GM19438 (cell line): ENCODE measurements around the gene KLHL13.
"Not testable (repeated sequence)": the region's sequence is repeated elsewhere in the genome, so short reads cannot be mapped to it uniquely, and the experiment has no call there.

Experiments used
- ATAC-seq: cut with Tn5 transposase; IDR thresholded peaks from one replicate; pipeline ENCODE4 v1.9.1; 2021; ENCODE audit warnings: low read depth; ENCODE audit not compliant: unreplicated experiment

KLHL13 gene, protein sequence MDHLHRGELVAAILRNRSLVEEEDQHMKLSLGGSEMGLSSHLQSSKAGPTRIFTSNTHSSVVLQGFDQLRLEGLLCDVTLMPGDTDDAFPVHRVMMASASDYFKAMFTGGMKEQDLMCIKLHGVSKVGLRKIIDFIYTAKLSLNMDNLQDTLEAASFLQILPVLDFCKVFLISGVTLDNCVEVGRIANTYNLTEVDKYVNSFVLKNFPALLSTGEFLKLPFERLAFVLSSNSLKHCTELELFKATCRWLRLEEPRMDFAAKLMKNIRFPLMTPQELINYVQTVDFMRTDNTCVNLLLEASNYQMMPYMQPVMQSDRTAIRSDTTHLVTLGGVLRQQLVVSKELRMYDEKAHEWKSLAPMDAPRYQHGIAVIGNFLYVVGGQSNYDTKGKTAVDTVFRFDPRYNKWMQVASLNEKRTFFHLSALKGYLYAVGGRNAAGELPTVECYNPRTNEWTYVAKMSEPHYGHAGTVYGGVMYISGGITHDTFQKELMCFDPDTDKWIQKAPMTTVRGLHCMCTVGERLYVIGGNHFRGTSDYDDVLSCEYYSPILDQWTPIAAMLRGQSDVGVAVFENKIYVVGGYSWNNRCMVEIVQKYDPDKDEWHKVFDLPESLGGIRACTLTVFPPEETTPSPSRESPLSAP

DNA sequence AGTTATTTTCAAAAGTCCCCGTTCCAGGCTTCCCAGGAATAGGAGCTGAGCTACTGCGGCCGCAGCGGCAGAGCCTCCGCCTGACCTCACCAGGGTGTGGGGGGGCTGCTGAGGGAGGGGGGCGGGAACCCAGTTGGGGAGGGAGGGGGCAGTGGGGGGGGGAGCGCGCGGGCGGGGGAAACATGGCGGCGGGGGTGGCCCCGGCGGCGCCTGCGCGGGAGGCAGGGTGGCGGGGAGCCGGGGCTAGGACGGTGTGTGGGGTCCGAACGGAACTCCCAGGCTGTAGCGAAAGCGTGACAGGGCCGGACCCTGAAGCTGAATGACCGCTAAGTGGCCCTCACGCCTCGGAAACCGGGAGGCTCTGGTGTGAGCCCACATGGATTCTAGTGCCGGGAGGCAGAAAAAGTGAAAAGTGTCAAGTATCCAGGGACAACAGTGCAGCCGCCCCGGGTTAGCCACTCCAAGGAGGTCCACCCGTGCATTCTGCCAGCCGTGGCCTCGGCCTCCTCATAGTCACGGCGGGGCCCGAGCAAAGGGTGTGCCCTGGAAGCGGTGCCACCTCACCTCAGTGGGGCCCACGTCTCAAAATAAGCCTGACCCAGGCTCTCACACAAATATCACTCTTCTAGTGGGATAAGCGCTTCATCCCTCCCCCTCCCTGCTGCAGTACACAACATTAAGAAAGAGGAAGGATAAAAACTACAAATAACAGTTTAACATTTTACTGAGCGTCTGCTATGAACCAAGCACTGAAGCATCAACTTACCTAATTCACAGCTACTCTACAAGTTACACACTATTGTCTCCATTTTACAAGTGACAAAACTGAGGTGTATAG is at the start of gene KLHL13:
Gene KLHL13, minus strand, starts transcription at position 98 of the 838 bp plus-strand sequence. CDS start 88,337 bp downstream, outside the sequence.
- ATAC-seq: peak; percentile 57

DNA sequence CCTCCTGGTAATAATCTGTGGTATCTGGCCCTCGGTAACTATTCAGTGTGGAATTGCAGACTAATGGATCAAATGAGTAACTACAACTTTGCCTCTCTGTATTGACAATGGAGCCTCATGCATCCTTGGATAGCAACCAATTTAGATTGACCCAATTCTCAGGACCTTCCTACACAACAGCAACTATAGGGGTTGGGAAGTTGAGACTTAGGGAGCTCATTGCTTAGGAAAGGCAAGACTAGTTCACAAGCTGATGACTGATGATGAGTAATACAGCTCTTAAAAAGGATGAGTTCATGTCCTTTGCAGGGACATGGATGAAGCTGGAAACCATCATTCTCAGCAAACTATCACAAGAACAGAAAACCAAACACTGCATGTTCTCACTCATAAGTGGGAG is 47.5 kb upstream of the KLHL13 start:
- no peak for ATAC-seq

DNA sequence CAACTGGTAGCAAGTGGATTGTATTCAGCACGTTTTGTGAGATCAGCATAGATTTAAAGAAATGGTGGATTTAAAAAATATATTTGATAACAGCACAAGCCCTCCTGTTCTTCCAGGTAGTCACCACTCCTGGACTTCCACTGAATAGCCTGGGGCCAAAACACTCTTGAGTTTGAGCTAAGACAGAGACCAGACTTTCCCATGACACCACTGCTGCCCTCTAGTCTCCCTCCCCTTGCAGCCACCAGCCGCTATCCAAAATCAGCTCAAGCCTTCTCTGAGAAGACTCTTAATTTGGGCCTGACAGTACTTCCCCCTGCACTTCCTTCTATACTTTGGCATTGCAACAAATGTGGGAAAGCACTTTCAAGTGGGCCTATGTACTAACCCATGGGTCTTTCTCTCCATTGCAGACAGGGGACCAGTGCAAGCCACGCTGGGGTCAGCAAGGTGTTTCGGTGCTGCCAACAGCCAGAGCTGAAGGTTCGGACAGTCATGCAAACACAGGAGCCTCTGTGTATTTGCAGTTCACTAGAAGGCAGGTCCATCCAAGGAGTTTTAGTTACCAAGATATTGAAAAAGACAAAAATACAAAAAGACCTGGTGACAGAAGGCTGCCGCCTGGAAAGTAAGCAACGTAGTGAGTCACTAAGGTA is 40.5 kb upstream of the KLHL13 start:
- ATAC-seq: no peak

DNA sequence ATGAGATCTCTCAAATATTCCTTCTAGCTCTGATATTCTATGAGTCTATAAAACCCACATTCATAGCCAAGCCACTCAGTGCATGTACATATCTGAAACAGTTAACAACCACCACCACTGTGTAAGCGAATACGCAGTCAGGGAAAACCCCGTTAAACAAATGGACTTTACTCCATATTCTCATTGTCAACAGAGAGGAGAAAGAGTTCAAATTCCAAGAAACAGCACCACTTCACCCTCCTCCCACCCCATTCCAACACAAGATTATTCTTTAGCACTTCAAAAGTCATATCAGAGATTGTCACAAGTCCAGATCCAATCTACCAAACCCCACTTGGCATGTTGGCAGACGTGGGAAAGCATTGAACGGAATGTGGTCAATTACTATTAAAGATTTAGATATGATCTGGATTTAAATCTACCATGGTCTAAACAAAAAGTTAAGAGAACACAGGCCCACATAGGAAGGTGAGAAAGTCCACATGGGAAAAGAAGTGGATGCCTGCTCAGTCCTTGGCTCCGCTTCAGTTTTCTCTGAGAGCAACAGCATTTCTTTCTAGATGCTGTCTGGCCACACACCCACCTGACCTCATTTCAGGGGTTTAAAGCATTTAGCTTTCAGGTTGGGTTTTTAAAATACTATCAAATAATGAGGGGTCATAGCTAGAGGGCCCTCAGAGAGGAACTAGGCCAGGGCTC is 39.8 kb upstream of the KLHL13 start:
- no peak for ATAC-seq

- no peak for ATAC-seq
These were observed 36.7 kb upstream of the KLHL13 start for GRCh38 chrX:118153270-118153669.

GRCh38 chrX:118152721-118153120 is 36.1 kb upstream of the KLHL13 start:
- ATAC-seq: no peak

GRCh38 chrX:118148737-118149136 is 32.1 kb upstream of the KLHL13 start:
- ATAC-seq: no peak

- ATAC-seq: not testable (repeated sequence)
These were observed 31.2 kb upstream of the KLHL13 start for GRCh38 chrX:118147771-118148170.

DNA sequence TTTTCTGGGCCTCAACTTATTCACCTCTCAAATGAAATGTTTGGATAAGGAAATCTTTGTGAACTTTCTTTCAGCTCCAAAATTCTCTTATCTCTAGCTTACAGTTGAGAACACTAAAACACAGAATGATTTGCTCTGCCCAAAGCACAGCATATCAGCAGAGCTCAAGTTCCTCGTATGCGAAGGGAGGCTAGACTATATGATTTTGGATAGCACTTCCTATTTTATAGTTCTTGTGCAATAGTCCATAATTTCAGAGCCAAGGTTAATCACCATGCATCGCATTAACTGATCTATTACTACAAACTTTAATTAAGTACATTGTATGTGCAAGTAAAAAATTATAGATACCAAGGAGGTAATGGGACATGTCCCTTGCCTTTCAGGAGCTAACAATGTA is 27.0 kb upstream of the KLHL13 start:
- no peak for ATAC-seq

- ATAC-seq: no peak
These were observed 14.7 kb upstream of the KLHL13 start for GRCh38 chrX:118131336-118131735.

- ATAC-seq: no peak
These were observed 13.1 kb upstream of the KLHL13 start for GRCh38 chrX:118129681-118130080.

DNA sequence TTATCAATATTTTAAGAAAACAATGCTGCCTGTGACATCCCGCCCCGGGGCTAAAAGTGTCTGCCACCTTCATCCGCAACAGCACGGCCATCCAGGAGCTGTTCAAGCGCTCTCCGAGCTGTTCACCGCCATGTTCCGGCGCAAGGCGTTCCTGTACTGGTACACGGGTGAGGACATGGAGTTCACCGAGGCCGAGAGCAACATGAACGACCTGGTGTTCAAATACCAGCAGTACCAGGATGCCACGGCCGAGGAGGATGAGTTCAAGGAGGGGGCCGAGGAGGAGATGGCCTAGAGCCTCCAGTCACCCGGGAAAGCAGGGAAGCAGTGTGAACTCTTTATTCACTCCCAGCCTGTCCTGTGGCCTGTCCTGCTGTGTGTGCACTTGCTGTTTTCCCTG is 12.1 kb upstream of the KLHL13 start:
- ATAC-seq: no peak

- no peak for ATAC-seq
These were observed 9.7 kb upstream of the KLHL13 start for GRCh38 chrX:118126286-118126685.

GRCh38 chrX:118124243-118124642 is 7.6 kb upstream of the KLHL13 start:
- ATAC-seq: not testable (repeated sequence)

- ATAC-seq: no peak
These were observed 1.1 kb upstream of the KLHL13 start for GRCh38 chrX:118117741-118118140.

DNA sequence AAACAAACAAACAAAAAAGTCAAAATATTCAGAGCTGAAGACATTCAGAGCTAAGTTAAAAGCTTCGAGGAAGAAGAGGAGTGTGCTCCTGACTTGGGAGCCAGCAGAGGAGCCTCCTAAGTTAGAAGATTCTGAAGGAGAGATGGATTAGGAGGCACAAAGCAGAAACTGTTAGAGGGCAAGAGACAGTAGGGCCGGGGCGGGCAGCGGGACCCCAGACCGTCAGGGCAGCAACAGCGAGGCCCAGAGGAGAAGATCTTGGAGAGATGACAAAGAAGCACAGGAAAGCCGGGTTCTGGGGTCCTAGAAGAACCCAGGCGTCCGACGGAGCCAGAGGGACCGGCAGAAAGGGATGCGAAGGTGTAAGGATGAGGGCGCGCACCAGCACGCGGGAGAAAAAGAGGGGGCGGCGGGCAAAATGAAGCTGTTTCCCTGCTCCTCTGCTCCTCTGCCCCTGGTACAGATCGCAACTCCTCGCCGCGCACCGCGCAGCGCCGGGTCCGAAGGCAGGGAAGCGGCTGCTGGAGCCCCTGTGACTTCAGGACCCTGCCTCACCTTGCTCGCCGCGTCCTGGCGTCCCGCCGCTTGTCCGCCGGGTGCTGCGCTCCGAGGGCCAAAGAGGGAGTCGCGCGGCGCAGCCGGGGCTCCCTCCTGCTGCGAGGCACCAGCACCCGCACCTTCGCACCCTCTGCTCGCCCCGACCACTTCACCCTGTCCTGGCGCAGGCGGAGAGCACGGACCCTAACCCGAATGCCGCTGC is 477 bp downstream of the KLHL13 start:
- ATAC-seq: peak; percentile 61

- no peak for ATAC-seq
These were observed 1.6 kb downstream of the KLHL13 start for GRCh38 chrX:118114971-118115370.

DNA sequence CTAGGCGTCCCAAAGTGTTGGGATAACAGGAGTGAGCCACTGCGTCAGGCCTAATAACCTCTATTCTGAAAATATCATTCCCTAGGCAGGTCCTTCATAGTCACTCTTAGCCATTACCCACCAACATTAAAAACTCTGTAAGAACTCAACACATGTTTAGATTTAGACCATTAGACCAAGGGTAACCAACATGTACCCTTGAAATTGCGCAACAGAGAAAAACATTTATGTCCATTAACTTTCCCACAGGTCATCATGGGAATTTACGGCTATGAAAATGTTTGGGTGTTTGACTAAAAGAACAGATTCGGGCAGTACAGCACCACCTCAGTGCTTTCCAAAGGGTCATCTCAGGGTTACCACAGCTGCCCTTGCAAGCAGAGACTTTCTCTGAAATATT is 7.5 kb downstream of the KLHL13 start:
- no peak for ATAC-seq

- ATAC-seq: no peak
These were observed 8.3 kb downstream of the KLHL13 start for GRCh38 chrX:118108304-118108703.
